ENCODE measurements around the gene ZNF555.

ZNF555 gene

DNA sequence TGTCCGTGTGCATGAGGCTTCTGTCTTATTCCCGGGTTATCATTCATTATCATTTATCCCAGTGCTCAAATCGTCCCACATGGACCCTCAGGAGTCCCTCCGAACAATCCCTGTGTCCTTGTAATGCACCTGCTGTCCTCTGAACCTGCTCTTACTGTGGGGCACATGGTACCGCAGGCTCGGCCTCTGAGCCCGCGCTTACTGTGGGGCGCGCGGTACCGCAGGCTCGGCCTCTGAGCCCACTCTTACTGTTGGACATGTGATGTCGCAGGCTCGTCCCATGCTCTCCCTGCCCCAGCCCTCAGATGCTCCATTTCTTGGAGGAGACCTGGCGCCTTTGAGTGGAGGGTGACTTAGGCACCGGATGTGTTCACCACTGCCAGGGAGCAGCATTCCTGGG lies 38.4 kb upstream of the ZNF555 start:
- TF ChIP-seq, protein P1, sequence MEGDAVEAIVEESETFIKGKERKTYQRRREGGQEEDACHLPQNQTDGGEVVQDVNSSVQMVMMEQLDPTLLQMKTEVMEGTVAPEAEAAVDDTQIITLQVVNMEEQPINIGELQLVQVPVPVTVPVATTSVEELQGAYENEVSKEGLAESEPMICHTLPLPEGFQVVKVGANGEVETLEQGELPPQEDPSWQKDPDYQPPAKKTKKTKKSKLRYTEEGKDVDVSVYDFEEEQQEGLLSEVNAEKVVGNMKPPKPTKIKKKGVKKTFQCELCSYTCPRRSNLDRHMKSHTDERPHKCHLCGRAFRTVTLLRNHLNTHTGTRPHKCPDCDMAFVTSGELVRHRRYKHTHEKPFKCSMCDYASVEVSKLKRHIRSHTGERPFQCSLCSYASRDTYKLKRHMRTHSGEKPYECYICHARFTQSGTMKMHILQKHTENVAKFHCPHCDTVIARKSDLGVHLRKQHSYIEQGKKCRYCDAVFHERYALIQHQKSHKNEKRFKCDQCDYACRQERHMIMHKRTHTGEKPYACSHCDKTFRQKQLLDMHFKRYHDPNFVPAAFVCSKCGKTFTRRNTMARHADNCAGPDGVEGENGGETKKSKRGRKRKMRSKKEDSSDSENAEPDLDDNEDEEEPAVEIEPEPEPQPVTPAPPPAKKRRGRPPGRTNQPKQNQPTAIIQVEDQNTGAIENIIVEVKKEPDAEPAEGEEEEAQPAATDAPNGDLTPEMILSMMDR (IDR thresholded peaks at IDR 0.05; ENCODE audit: extremely low read depth, insufficient read depth, missing control alignments) = no peak

DNA sequence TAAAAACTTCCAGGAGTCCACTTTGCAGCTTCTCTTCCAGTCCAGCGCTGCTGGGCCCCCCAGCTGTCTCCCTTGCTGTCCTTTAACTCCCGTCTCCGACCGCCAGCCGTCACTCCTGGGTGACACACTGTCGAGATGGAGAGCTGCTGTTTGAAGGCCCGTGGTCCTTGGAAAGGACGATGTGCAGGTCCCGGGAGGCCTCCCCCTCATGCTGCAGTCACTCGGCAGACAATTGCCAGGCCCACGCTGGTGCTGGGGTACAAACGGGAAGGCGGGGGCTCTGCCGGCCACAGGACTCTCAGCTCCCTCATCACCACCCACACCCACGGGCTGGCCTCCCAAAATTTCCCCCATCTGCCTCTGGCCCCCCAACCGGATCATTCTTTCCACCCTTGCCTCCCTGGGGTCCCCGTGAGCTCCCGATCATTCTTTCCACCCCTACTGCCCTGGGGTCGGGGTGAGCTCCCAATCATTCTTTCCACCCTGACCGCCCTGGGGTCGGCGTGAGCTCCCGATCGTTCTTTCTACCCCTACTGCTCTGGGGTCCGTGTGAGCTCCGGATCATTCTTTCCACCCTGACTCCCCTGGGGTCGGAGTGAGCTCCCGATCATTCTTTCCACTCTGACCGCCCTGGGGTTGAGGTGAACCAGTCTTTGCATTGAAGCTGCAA lies 37.7 kb upstream of the ZNF555 start:
- in situ Hi-C loops (cut with MboI; ENCODE audit: low pct_unique_long_range_greater_than_20kb, low sequenced_read_pairs, unreplicated experiment) = no loop called here
- no peak for DNase-seq (ENCODE audit: low spot score)
- TF ChIP-seq, protein P1 (IDR thresholded peaks at IDR 0.05; ENCODE audit: extremely low read depth, insufficient read depth, missing control alignments) = no peak

More for the DNA sequence above, 38.4 kb upstream of the ZNF555 start:
- in situ Hi-C loops (cut with MboI; ENCODE audit: low pct_unique_long_range_greater_than_20kb, low sequenced_read_pairs, unreplicated experiment) = no loop called here
- DNase-seq (ENCODE audit: low spot score) = no peak

DNA sequence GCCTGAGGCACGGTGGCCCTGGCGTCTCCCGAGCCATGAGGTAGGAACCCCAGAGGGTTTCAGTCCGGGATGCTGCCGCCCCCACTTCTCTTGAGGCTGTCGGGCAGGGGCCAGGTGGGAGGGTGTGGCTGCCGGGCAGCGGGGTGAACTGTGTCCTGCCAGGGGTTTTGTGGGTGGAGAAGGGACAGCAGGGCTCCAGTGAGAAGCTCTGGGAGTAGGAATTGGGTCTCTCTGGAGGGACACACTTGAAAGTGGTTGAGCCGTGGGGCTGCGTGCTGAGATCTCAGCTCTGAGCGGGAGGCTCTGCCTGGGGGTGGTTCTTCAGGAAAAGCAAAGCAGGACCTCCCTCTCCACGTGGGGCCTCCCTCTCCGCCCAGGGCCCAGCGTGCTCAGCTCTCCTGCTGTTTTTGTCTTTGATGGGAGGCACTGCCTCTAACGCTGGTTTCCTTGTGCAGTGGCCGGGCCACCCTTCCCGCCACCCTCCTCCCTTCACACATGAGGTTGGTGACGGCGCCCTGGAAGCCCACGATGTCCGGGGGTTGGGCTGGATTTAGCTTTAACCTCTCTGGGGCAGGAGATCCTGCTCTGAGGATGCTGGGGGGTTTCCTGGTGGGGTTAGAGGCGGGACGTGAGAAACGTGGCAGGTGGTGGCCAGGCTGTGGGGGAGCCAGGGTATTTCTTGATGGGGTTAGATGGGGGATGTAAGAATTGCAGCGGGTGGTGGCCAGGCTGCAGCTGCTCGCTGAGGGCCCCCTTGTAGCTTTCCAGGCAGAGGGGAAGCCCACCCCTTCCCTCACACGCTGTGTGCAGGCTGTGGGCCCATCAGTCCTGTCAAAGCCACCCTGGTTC lies 36.9 kb upstream of the ZNF555 start:
- in situ Hi-C loops (cut with MboI; ENCODE audit: low pct_unique_long_range_greater_than_20kb, low sequenced_read_pairs, unreplicated experiment) = no loop called here
- TF ChIP-seq, protein P1 (IDR thresholded peaks at IDR 0.05; ENCODE audit: extremely low read depth, insufficient read depth, missing control alignments) = no peak
- DNase-seq (ENCODE audit: low spot score) = no peak

DNA sequence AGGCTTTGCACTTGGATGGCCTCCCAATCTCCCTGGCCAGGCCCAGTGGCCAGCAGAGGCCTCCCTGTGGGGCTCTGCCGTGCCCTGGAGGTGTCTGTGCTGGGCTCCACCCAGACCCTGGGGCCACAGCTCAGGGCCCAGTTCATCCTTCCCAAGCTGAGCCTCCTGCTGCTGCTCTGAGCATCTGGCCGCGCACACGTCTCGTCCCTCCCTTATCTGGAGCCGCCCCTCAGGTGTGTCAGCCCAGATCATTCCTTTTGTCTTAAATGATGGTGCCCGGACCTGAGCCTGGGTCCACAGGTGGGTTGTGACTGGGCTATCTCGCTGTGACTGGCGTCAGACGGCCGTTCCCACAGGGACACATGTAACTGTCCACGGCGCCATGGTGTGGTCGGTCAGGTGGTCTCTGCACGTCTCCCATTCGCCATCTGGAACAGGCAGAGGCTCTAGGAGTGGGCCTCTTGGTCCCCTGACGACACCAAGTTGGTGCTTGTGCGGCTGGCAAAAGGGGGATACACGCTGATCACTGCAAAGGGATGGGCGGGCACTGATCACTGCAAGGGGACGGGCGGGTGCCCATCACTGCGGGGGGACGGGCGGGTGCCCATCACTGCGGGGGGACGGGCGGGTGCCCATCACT lies 35.9 kb upstream of the ZNF555 start:
- in situ Hi-C loops (cut with MboI; ENCODE audit: low pct_unique_long_range_greater_than_20kb, low sequenced_read_pairs, unreplicated experiment) = no loop called here
- TF ChIP-seq, protein P1 (IDR thresholded peaks at IDR 0.05; ENCODE audit: extremely low read depth, insufficient read depth, missing control alignments) = no peak
- DNase-seq (ENCODE audit: low spot score) = no peak

DNA sequence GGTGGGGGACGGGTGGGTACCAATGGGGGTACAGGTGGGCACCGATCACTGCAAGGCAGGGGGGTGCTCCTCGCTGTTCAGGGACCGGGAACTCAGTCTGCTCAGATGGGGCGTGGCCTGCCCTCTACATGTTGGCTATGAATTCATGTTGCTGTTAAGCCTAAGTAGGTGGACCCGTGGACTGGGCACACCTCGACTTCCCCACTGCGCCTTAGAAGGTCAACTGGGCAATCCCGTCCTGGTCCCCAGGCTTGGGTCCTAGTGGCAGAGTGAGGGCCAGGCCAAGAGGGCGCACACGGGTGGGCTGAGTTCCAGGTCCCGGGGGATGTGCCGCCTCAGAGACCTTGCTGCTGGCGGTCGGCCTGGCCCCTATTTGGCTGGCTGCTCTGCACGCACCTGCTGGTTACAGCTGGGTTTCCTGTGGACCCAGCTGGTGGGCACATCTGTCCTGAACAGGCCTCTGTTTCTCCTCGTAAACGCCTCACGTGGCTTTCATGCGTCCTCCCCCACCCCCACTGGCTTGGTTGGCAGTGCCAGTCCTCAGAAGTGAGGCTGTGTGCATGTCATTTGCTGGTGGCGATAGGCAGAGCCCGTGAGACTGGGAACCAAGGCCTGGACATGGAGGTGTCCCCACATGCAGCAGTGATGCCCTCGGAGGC lies 35.2 kb upstream of the ZNF555 start:
- TF ChIP-seq, protein P1 (IDR thresholded peaks at IDR 0.05; ENCODE audit: extremely low read depth, insufficient read depth, missing control alignments) = no peak
- no peak for DNase-seq (ENCODE audit: low spot score)
- in situ Hi-C loops (cut with MboI; ENCODE audit: low pct_unique_long_range_greater_than_20kb, low sequenced_read_pairs, unreplicated experiment) = no loop called here

DNA sequence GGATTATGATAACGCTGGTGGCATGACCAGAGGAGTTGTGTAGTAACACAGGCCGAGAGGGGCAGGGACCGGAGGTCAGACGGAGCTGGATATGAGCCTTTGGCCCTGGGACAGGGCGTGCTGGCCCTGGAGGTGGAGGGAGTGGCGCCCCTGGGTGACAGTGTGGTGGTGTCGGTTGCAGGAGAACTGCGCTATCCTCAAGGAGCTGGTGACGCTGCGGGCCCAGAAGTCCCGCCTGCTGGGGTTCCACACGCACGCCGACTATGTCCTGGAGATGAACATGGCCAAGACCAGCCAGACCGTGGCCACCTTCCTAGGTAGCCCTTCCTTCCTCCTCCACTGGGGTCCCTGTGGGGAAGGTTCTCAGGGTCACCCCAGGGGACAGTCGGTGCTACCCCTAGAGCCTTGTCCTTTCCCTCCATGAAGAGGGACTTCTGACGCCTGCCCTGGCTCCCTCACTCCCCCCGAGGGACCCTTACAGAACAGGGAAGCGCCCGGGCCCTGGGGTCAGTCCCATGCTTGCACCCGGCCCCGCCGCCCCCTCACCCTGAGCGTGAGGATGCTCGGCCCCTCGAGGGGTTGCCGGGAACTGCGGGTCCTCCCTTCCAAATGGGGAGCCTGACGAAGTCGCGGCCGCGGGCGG lies 34.4 kb upstream of the ZNF555 start:
- in situ Hi-C loops (cut with MboI; ENCODE audit: low pct_unique_long_range_greater_than_20kb, low sequenced_read_pairs, unreplicated experiment) = no loop called here
- TF ChIP-seq, protein P1 (IDR thresholded peaks at IDR 0.05; ENCODE audit: extremely low read depth, insufficient read depth, missing control alignments) = no peak

More for the DNA sequence above, 34.4 kb upstream of the ZNF555 start:
- DNase-seq (ENCODE audit: low spot score) = no peak

Measured in GM13977 (cell line).